ENCODE measurements around the gene TMEM97.

TMEM97 gene

GRCh38 chr17:28320215-28321061, 1.4 kb downstream of the TMEM97 start:
- H3K27ac Mint-ChIP-seq (ENCODE audit: low read depth) = peak overlapping the region; percentile 50
- peaks cover 29% of the 10 kb centered on the region for H3K4me1 Mint-ChIP-seq
- no peaks in the 10 kb centered on the region for H3K9me3 Mint-ChIP-seq
- no peaks in the 10 kb centered on the region for H3K27me3 Mint-ChIP-seq
- peak overlapping the region; percentile 90 for H3K4me3 Mint-ChIP-seq
- DNase-seq (ENCODE audit: low spot score in 2 of 2) (no peak), ATAC-seq (replicated peaks; ENCODE audit: extremely low read depth, poor library complexity, severe bottlenecking) (no peak)
- H3K36me3 Mint-ChIP-seq (ENCODE audit: insufficient read depth) = peaks cover 9% of the 10 kb centered on the region

GRCh38 chr17:28324267-28324745, 5.3 kb downstream of the TMEM97 start:
- no peak overlapping the region for H3K4me3 Mint-ChIP-seq
- no peaks in the 10 kb centered on the region for H3K27me3 Mint-ChIP-seq
- no peak for DNase-seq (ENCODE audit: low spot score in 2 of 2)
- H3K27ac Mint-ChIP-seq (ENCODE audit: low read depth) = no peak overlapping the region
- H3K36me3 Mint-ChIP-seq (ENCODE audit: insufficient read depth) = peaks cover 14% of the 10 kb centered on the region
- no peaks in the 10 kb centered on the region for H3K9me3 Mint-ChIP-seq
- no peak for ATAC-seq (replicated peaks; ENCODE audit: extremely low read depth, poor library complexity, severe bottlenecking)
- H3K4me1 Mint-ChIP-seq = peaks cover 16% of the 10 kb centered on the region

GRCh38 chr17:28324781-28325180, 5.8 kb downstream of the TMEM97 start:
- no peak for ATAC-seq (replicated peaks; ENCODE audit: extremely low read depth, poor library complexity, severe bottlenecking)
- Mint-ChIP-seq H3K4me1 (peaks cover 11% of the 10 kb centered on the region), H3K36me3 (ENCODE audit: insufficient read depth) (peaks cover 17% of the 10 kb centered on the region)

DNA sequence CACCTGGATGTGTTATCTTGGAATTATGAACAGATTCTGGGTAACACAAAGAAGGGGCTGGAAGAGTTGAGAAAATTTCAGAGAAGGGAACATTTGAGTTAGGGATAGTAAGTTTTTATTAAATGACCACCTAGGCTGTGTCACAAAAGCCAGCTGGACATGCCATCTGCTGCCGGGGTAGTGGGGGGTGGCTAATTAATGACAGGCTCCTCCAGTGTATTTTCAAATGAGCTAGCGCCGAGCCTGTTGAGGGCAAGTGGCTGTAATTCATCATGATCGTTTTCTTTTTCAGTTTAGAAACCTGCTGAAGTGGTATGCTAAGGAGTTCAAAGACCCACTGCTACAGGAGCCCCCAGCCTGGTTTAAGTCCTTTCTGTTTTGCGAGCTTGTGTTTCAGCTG, 6.2 kb downstream of the TMEM97 start:
- H3K36me3 Mint-ChIP-seq (ENCODE audit: insufficient read depth) = peaks cover 17% of the 10 kb centered on the region
- no peak for ATAC-seq (replicated peaks; ENCODE audit: extremely low read depth, poor library complexity, severe bottlenecking)
- no peak for DNase-seq (ENCODE audit: low spot score in 2 of 2)
- H3K4me1 Mint-ChIP-seq = peaks cover 7% of the 10 kb centered on the region
- H3K9me3 Mint-ChIP-seq = no peaks in the 10 kb centered on the region
- H3K4me3 Mint-ChIP-seq = no peak overlapping the region
- H3K27ac Mint-ChIP-seq (ENCODE audit: low read depth) = no peak overlapping the region
- no peaks in the 10 kb centered on the region for H3K27me3 Mint-ChIP-seq

More at GRCh38 chr17:28324781-28325180, 5.8 kb downstream of the TMEM97 start:
- Mint-ChIP-seq H3K27ac (ENCODE audit: low read depth) (no peak overlapping the region), H3K27me3 (no peaks in the 10 kb centered on the region), H3K9me3 (no peaks in the 10 kb centered on the region), H3K4me3 (no peak overlapping the region)
- no peak for DNase-seq (ENCODE audit: low spot score in 2 of 2)

DNA sequence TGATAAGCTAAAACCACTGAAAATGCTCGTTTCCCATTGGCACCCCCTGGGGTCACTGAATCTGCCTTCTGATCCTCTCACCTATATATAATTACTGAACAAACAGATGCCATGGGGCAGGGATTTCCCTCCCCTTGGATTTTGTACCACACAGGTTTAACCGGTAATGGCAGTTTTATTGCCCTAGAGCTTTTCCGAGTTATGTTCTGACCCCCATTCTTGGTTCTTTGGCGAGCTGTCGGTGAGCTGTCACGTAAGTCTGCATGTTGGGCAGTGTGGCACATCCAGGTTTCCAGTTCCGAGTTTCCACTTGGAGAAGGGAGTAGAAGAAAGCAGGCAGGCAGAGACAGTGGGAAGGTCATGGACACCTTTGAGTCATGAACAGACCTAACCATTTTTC, 7.1 kb downstream of the TMEM97 start:
- no peak for ATAC-seq (replicated peaks; ENCODE audit: extremely low read depth, poor library complexity, severe bottlenecking)
- no peak for DNase-seq (ENCODE audit: low spot score in 2 of 2)
- Mint-ChIP-seq H3K4me3 (no peak overlapping the region), H3K36me3 (ENCODE audit: insufficient read depth) (peaks cover 17% of the 10 kb centered on the region), H3K27me3 (no peaks in the 10 kb centered on the region), H3K27ac (ENCODE audit: low read depth) (no peak overlapping the region), H3K9me3 (no peaks in the 10 kb centered on the region), H3K4me1 (no peaks in the 10 kb centered on the region)

- peaks cover 2% of the 10 kb centered on the region for H3K4me1 Mint-ChIP-seq
- DNase-seq (ENCODE audit: low spot score in 2 of 2) (no peak), ATAC-seq (replicated peaks; ENCODE audit: extremely low read depth, poor library complexity, severe bottlenecking) (no peak)
- H3K27ac Mint-ChIP-seq (ENCODE audit: low read depth) = no peak overlapping the region
- no peaks in the 10 kb centered on the region for H3K27me3 Mint-ChIP-seq
- H3K4me3 Mint-ChIP-seq = no peak overlapping the region
- peaks cover 17% of the 10 kb centered on the region for H3K36me3 Mint-ChIP-seq (ENCODE audit: insufficient read depth)
- no peaks in the 10 kb centered on the region for H3K9me3 Mint-ChIP-seq
Measured at GRCh38 chr17:28327031-28327607, 8.1 kb downstream of the TMEM97 start.

GRCh38 chr17:28327709-28328108, 8.7 kb downstream of the TMEM97 start:
- ATAC-seq (replicated peaks; ENCODE audit: extremely low read depth, poor library complexity, severe bottlenecking) = no peak
- H3K27me3 Mint-ChIP-seq = no peaks in the 10 kb centered on the region
- H3K4me1 Mint-ChIP-seq = peaks cover 8% of the 10 kb centered on the region
- no peaks in the 10 kb centered on the region for H3K9me3 Mint-ChIP-seq
- no peak for DNase-seq (ENCODE audit: low spot score in 2 of 2)
- no peak overlapping the region for H3K27ac Mint-ChIP-seq (ENCODE audit: low read depth)
- H3K4me3 Mint-ChIP-seq = no peak overlapping the region
- peaks cover 17% of the 10 kb centered on the region for H3K36me3 Mint-ChIP-seq (ENCODE audit: insufficient read depth)

GRCh38 chr17:28328325-28328724, 9.3 kb downstream of the TMEM97 start:
- DNase-seq (ENCODE audit: low spot score in 2 of 2) = no peak
- ATAC-seq (replicated peaks; ENCODE audit: extremely low read depth, poor library complexity, severe bottlenecking) = no peak
- Mint-ChIP-seq H3K36me3 (ENCODE audit: insufficient read depth) (peaks cover 19% of the 10 kb centered on the region), H3K27me3 (no peaks in the 10 kb centered on the region), H3K4me1 (peaks cover 12% of the 10 kb centered on the region), H3K4me3 (no peak overlapping the region), H3K27ac (ENCODE audit: low read depth) (no peak overlapping the region), H3K9me3 (no peaks in the 10 kb centered on the region)

- no peak for ATAC-seq (replicated peaks; ENCODE audit: extremely low read depth, poor library complexity, severe bottlenecking)
- no peak overlapping the region for H3K4me3 Mint-ChIP-seq
- H3K9me3 Mint-ChIP-seq = no peaks in the 10 kb centered on the region
- H3K27me3 Mint-ChIP-seq = no peaks in the 10 kb centered on the region
- peaks cover 29% of the 10 kb centered on the region for H3K4me1 Mint-ChIP-seq
- no peak overlapping the region for H3K27ac Mint-ChIP-seq (ENCODE audit: low read depth)
- peaks cover 28% of the 10 kb centered on the region for H3K36me3 Mint-ChIP-seq (ENCODE audit: insufficient read depth)
- no peak for DNase-seq (ENCODE audit: low spot score in 2 of 2)
Measured at GRCh38 chr17:28330671-28331070, 11.7 kb downstream of the TMEM97 start.

DNA sequence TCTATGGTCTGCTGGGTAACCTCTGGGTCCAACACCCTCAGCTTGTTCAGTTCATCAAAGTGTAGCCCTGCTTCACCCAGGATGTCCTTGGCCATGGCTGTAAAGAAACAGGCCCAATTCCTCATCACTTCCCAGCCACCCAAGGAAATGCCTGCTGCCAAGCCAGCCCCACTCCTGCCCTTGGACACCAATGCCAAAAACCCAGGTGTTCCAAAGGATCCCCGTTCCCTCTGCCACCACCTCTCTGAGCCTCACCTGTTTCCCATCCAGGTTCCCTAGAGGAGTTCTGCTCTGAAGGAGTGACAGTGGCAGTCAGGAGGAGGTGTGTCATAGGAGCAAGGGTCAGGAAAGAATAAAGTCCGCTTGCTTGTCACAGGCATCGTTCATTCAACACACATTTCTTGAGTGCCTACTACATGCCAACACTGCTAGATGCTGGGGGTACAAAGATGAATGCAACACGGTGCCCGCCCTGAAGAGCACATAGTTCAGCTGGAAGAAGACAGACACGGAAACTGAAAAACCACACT, 13.0 kb downstream of the TMEM97 start:
- no peak overlapping the region for H3K4me3 Mint-ChIP-seq
- ATAC-seq (replicated peaks; ENCODE audit: extremely low read depth, poor library complexity, severe bottlenecking) (no peak), DNase-seq (ENCODE audit: low spot score in 2 of 2) (no peak)
- H3K27ac Mint-ChIP-seq (ENCODE audit: low read depth) = peak overlapping the region; percentile 9
- H3K9me3 Mint-ChIP-seq = no peaks in the 10 kb centered on the region
- H3K4me1 Mint-ChIP-seq = peaks cover 40% of the 10 kb centered on the region
- no peaks in the 10 kb centered on the region for H3K27me3 Mint-ChIP-seq
- H3K36me3 Mint-ChIP-seq (ENCODE audit: insufficient read depth) = peaks cover 28% of the 10 kb centered on the region

DNA sequence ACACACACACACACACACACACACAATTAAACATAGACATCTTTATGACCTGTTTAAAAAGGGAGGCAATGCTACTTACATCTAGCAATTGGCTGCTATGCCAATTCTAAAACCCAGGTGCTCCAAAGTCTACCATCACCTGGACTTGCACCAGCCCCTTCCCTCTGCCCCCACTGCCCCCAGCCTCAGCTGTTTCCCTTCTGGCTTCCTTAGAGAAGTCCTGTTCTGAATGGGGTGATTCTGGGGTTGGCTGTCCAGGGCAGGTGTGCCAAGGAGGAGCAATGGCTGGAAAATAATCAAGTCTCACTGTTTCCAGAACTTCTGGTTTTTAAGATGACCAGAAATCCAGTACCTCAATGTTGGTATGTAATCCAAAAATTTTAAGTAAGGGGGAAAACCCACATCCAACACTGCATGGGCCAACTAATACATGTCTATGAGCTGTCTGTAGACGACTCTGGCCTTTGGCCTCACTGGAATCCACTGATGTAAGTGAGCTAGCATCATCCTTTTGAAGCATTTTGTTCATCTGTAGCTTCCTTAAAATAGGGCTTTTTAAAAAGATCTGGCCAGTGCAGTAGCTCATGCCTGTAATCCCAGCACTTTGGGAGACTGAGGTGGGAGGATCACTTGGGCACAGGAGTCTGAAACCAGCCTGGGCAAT, 14.2 kb downstream of the TMEM97 start:
- Mint-ChIP-seq H3K27me3 (no peaks in the 10 kb centered on the region), H3K9me3 (no peaks in the 10 kb centered on the region), H3K36me3 (ENCODE audit: insufficient read depth) (peaks cover 24% of the 10 kb centered on the region), H3K4me1 (peaks cover 50% of the 10 kb centered on the region), H3K27ac (ENCODE audit: low read depth) (peak overlapping the region; percentile 94), H3K4me3 (peak overlapping the region; percentile 91)
- no peak for DNase-seq (ENCODE audit: low spot score in 2 of 2)
- ATAC-seq (replicated peaks; ENCODE audit: extremely low read depth, poor library complexity, severe bottlenecking) = no peak

DNA sequence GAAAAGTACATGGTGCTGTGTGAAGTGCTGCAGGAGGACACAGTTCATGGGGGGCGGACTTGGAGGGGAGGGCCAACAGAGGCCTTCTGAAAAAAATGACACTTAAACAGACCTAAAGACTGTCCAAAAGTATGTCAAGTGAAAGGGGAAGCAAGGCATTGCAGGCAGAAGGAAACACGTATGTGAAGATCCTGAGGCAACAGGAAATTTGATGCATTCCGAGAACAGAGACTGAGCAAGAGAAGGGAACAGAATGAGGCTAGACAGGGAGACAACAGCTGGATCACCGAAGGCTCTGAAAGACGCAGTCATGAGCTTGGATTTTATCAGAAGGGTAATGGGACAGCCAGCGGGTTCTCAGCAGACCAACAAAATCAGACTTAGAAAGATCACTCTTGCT, 15.2 kb downstream of the TMEM97 start:
- no peak for DNase-seq (ENCODE audit: low spot score in 2 of 2)
- Mint-ChIP-seq H3K27me3 (no peaks in the 10 kb centered on the region), H3K4me1 (peaks cover 50% of the 10 kb centered on the region), H3K4me3 (peak overlapping the region; percentile 91), H3K36me3 (ENCODE audit: insufficient read depth) (peaks cover 18% of the 10 kb centered on the region), H3K27ac (ENCODE audit: low read depth) (peak overlapping the region; percentile 94), H3K9me3 (no peaks in the 10 kb centered on the region)
- no peak for ATAC-seq (replicated peaks; ENCODE audit: extremely low read depth, poor library complexity, severe bottlenecking)

Measured in central memory CD8-positive, alpha-beta T cell (primary cell).